SJSA1 (cell line): ENCODE measurements around the gene OTUD3. TPM values are rescaled to one million over a fixed set of nuclear protein-coding genes. Genes with fewer than 3 reads are reported as not detected.

Source experiments
- DNase-seq, 2 experiments: peaks; one replicate each; pipeline ENCODE4 v3.0.0-alpha.2; 2015 to 2020; ENCODE audit warnings: low spot score in 2 of 2, low read depth in 1 of 2
- H3K27ac ChIP-seq: fragments of 250-450 bp; sonication (Bioruptor Pico); 2 replicates; pipeline ENCODE4 v1.5.1; 2020; ENCODE audit warnings: mild to moderate bottlenecking, moderate library complexity
- H3K27me3 ChIP-seq: fragments of 250-450 bp; sonication (Bioruptor Pico); replicated peaks from 2 replicates; pipeline ENCODE4 v1.5.1; 2020; ENCODE audit warnings: mild to moderate bottlenecking, moderate library complexity
- H3K36me3 ChIP-seq: fragments of 250-450 bp; sonication (Bioruptor Pico); 2 replicates; pipeline ENCODE4 v1.5.1; 2020; ENCODE audit warnings: mild to moderate bottlenecking
- H3K4me1 ChIP-seq: fragments of 250-450 bp; sonication (Bioruptor Pico); replicated peaks from 2 replicates; pipeline ENCODE4 v1.6.1; 2021; ENCODE audit warnings: mild to moderate bottlenecking
- H3K4me3 ChIP-seq: fragments of 250-450 bp; sonication (Bioruptor Pico); 2 replicates; pipeline ENCODE4 v1.5.1; 2020; ENCODE audit warnings: mild to moderate bottlenecking
- H3K9me3 ChIP-seq: fragments of 250-450 bp; sonication (Bioruptor Pico); replicated peaks from 2 replicates; pipeline ENCODE4 v1.5.1; 2020; ENCODE audit warnings: mild to moderate bottlenecking
- total RNA-seq: library from RNA; depleted of rRNA; stranded (reverse); fragments of >200 nt; shearing (Covaris generic); gene quantifications from 2 replicates; pipeline ENCODE4 v1.2.3, GENCODE V29; 2014; rRNA removed

OTUD3 gene
- total RNA-seq, 1 experiment from 2014 or later, result 10.1 TPM

DNA sequence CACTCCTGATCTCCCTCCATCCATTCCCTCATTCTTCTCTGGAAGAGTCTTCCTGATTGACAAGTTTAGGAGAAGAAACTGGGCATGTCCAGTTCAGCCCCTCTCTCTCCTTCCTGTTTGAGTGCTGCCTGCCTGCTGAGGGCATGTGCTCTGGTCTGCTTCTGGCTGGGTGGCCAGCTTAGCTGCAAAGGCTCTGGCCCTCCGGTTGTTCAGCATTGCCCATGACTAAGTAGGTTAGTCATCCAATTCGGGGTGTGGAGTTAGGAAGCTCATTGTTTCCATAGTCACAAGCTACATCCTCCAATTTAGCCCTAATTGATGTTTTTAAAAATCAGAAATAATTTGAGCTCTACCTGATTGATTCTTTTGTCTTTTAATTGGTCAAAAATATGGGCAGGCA lies 66.8 kb downstream of the OTUD3 start:
- Histone ChIP-seq H3K27ac (0 out of 2 replicates have a peak overlapping the region, but pooled peaks have one; percentile 25), H3K9me3 (no peaks in the 10 kb centered on the region), H3K4me1 (no peaks in the 10 kb centered on the region; the same call in 1 of the 2 replicates), H3K4me3 (no peak overlapping the region), H3K36me3 (no peaks in the 10 kb centered on the region), H3K27me3 (0 out of 2 replicates have a peak, but pooled peaks cover 12% of the 10 kb centered on the region)
- peak; percentile 56 to 82 for DNase-seq

DNA sequence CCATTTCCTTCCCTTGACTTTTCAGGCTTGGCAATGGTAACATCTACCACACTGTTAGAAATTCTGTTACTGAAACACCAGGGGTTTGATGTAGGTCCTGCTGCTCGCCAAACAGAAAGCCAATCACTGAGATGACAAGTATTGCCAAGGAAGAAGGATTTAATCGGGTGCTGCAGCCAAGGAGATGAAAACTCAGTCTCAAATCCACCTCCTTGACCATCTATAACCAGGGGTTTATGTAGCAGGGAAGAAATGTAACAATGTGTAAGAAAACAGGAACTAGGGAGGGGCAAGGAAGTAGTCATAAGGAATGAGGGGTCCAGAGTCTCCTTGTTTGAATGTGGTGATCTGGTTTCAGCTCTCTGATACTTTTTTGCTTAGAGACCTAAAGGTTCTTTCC lies 71.9 kb downstream of the OTUD3 start:
- H3K4me3 ChIP-seq, result no peak overlapping the region
- no peak for DNase-seq
- no peak overlapping the region for H3K27ac ChIP-seq
- no peaks in the 10 kb centered on the region for H3K9me3 ChIP-seq
- H3K36me3 ChIP-seq, result no peaks in the 10 kb centered on the region
- H3K4me1 ChIP-seq, result no peaks in the 10 kb centered on the region; the same call in 1 of the 2 replicates
- 0 out of 2 replicates have a peak, but pooled peaks cover 5% of the 10 kb centered on the region for H3K27me3 ChIP-seq

DNA sequence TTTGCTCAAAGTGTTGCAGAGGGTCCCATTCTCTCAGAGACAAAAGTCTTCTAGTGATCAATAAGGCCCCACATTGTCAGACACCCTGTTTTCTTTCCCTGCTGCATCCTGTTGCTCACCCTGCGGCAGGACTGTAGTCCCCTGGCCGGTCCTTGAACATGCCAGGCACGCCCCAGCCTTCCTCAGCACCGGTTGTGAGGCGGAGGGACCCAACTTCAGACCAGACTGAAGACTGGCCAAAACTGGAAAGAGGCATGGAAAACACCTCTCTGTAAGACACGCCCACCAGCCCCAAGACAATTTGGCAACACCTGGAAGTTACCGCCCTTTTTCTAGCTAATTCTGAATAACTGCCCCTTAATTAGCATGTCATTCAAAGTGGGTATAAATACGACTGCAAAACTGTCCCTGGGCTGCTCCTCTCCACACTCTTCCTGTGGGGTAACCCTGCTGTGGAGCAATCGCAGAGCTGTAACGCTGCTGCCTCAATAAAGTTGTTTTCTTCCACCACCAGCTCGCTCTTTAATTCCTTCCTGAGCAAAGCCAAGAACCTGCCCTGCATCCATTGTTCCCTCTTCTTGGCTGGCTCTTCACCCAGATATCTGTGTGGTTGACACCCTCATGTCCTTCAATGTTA lies 73.5 kb downstream of the OTUD3 start:
- DNase-seq, result no peak
- Histone ChIP-seq H3K4me3 (no peak overlapping the region), H3K27me3 (0 out of 2 replicates have a peak, but pooled peaks cover 5% of the 10 kb centered on the region), H3K4me1 (no peaks in the 10 kb centered on the region), H3K27ac (no peak overlapping the region), H3K9me3 (no peaks in the 10 kb centered on the region), H3K36me3 (no peaks in the 10 kb centered on the region)

DNA sequence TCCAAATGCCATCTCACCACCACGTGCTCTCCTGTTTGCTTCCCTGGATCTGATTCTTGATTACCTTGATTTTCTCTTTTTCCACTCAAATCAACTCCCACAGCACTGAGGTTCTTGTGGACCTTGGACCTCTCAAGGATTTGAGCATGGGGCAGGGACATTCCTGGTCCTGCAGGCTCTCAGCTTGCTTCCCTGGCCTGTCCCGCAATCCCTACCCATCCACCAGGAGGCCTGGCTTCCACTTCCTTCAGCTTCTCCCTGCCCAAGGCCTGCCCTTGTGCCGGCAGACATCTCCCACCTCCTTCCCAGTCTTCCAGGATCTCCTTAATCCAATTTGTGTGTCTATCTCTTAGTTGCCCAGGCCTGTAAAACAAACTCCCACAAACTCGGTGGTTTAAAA lies 75.6 kb downstream of the OTUD3 start:
- Histone ChIP-seq H3K9me3 (no peaks in the 10 kb centered on the region), H3K27me3 (no peaks in the 10 kb centered on the region), H3K4me1 (no peaks in the 10 kb centered on the region), H3K27ac (no peak overlapping the region), H3K36me3 (no peaks in the 10 kb centered on the region), H3K4me3 (no peak overlapping the region)
- DNase-seq, result no peak

DNA sequence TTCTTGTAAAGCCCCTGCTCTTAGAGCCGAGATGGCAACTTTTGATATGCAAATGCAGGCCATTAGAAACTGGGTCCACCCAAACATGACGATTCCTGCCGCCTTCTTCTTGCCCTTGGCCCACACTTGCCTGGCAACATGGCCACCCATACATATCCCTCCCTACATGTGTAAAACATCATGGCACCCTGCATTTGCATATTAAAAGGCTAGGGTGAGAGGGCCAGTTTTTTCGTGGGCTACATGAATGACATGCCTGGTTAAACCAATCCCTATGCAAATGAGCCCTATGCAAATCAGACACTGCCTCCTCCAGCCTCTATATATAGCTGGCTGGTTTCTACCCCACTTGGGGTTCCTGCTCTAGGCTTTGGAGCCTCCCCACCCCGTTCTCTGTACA lies 78.4 kb downstream of the OTUD3 start:
- Histone ChIP-seq H3K4me3 (no peak overlapping the region), H3K9me3 (no peaks in the 10 kb centered on the region), H3K27ac (no peak overlapping the region), H3K36me3 (no peaks in the 10 kb centered on the region), H3K27me3 (peaks cover 8% of the 10 kb centered on the region), H3K4me1 (no peaks in the 10 kb centered on the region)
- no peak for DNase-seq

Other genes with a start within 250 kb of the OTUD3 start
- gene NBL1, start 238.1 kb upstream of the OTUD3 start, total RNA-seq, result 3.7 and 9.1 TPM in 2 replicates
- gene HTR6, start 217.5 kb upstream of the OTUD3 start, total RNA-seq, result not detected in 2 replicates
- gene TMCO4, start 82.5 kb upstream of the OTUD3 start, total RNA-seq, result 19.1 and 26.2 TPM in 2 replicates
- gene RNF186, start 67.1 kb upstream of the OTUD3 start, total RNA-seq, result not detected in 2 replicates
- not detected in 2 replicates for gene PLA2G2E, start 41.2 kb downstream of the OTUD3 start, total RNA-seq
- not detected in 2 replicates for gene PLA2G2A, start 97.2 kb downstream of the OTUD3 start, total RNA-seq
- not detected in 2 replicates for gene PLA2G5, start 187.8 kb downstream of the OTUD3 start, total RNA-seq
- gene PLA2G2D, start 237.1 kb downstream of the OTUD3 start, total RNA-seq, result not detected in 2 replicates